HG03342 (cell line): ENCODE results near the gene SP3.

ENCODE experiments used
- ATAC-seq: cut with Tn5 transposase; IDR thresholded peaks from one replicate; pipeline ENCODE4 v1.9.1; 2021; ENCODE audit warnings: mild to moderate bottlenecking, moderate library complexity; ENCODE audit not compliant: unreplicated experiment

SP3 gene

DNA sequence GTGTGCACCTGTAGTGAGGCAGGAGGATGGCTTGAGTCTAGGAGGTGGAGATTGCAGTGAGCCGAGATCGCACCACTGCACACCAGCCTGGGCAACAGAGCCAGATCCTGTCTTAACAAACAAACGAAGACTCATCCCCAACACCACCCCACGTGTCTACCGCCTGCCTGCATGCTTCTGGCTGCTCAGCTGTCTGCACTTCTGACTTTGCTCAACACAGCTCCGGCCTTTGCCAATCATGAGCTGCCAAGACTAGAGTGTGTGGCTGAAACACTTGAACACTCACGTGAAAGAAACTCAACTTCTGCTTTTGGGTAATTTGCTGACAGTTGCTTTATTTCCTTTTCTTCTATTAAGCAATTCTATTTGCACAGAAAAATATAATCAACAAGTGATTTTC lies 32.1 kb upstream of the SP3 start:
- ATAC-seq = peak; percentile 85

DNA sequence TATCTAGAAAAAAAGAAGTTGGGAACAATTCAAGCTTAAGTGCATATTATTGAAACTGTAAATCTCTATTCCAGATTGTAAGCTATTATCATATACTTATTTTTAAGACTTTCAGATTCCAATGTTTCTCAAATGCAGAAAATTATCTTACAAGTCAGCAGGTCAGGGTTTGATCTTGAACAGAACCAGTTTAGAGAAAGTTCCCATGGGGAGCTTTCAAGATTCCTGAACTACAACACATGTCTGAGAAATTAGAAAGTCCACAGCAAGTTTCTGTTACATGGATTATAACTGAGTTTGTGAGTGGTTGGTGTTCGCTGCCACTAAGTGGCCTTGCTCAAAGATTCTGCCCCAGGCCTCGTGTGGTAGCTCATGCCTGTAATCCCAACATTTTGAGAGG lies 31.6 kb upstream of the SP3 start:
- ATAC-seq = no peak

DNA sequence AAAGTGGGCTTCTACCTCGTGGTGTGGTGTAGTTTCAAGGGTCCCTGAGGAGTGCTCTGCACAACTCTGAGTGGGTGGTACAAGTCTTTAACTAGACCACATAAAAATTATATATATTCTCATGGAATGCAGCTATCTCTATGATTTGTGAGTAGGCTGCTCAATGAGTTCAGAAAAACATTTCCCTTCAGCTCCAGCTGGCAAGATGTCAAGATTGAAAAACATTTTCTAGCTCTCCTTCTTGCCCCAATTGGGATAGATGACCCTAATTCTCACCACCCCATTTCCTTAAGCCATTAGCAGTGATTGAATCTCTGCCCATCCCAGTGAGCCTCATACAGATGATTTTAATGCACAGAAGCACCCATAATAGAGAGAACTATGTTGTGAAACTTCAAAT lies 28.3 kb upstream of the SP3 start:
- ATAC-seq = no peak

DNA sequence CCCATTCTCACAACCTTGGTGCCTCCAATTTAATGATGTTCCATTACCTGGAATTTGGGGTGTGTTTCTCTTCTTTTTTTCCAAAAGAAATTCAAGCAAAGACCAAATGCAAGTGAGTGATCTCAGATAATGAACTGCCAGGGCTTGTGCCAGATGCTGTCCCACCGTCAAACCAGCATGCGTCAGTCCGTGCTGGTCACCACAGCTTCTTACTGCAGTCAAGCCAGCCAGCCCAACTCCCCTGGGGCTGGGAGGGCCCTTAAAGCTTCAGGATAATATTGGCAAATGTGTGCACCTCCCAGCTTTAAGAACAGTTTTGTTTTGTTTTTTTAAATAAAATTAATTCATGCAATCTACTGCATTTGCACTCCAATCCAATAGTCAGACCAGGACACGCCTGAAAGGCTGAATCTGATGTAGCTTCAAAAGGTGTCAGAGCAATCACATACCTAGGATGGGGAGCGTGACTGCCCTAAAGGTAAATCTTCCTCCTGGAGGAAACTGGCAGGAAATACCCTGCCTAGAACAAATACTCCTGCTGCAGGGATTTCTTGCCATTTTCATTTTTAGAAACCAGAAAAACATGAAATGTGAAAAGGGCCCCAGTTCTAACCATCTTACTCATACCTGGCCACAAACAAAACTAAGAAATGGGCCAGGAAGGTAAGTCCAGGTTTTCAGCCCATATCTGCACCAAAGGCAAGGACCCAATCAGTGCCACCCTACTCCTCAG lies 26.8 kb upstream of the SP3 start:
- no peak for ATAC-seq

DNA sequence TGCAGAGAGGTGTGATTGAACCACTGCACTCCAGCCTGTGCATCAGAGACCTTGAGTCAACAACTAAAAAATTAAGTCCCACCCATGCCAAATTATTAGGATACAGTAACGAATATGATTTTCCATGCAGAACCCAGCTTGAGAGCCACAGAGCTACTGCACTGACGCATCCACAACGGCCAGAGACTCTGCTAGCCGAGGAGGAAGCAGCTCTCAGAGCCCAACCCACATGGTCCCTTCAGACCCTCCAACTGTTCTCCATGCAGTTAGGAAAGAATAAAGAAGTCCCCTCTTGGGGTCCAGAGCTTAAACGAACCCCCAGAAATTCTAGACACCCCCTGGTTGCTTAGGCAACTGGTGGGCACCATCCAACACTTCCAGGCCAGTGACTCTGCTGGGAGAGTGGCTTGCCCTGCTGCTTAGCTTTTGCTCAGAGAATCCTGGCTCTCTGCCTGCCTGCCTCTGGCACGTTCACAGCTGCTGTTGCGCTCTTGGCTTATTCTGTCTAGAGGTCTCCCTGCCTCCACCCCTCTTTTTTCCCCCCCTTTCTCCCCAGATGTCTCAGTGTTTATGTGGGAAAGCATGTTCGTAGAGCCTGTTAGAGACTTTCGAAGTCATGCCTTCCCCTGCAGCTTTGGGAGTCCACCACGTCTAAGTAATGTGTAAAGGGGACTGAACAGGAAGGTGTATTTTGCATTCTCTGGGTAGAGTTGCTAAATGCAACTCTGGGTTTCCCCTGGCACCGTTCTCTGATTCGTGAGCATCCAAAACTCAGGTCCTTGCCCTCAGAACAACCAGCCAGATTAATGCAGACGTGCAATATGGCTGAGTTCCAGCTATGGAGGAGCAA lies 26.0 kb upstream of the SP3 start:
- peak; percentile 44 for ATAC-seq

DNA sequence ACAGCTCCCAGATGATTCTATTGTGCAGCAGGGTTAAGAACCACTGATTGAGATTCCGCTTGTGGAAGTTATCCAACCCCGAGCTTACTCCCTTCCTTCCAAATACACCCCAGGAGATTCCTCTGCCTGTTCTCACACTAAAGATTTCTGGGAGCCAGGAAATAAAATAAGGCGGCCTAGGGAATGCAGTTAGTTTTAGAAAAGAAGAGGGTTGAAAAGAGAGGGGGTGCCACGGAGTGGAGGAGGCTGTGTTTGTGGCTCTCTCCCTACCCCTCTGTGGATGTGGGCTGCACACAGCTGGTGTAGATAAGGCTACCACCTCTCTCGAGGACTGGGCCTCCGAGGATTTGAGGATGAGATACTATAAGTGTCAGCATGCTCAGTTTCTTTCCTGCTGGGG lies 25.1 kb upstream of the SP3 start:
- ATAC-seq = no peak

DNA sequence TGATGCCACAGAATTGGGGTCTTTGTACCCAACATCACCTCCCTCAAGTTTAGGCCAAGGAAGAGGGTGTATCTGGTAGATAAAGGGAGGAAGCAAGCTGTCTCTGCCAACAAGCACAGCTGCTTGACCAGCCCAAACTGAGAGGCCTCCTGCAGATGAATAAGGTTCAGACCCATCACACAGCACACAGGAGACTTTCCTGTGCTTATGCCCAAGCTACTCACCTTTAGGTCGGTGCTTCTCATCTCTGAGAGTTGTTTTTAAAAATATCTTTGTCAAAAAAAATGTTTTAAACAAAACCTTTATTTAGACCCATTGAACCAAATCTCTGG lies 24.7 kb upstream of the SP3 start:
- ATAC-seq = no peak

DNA sequence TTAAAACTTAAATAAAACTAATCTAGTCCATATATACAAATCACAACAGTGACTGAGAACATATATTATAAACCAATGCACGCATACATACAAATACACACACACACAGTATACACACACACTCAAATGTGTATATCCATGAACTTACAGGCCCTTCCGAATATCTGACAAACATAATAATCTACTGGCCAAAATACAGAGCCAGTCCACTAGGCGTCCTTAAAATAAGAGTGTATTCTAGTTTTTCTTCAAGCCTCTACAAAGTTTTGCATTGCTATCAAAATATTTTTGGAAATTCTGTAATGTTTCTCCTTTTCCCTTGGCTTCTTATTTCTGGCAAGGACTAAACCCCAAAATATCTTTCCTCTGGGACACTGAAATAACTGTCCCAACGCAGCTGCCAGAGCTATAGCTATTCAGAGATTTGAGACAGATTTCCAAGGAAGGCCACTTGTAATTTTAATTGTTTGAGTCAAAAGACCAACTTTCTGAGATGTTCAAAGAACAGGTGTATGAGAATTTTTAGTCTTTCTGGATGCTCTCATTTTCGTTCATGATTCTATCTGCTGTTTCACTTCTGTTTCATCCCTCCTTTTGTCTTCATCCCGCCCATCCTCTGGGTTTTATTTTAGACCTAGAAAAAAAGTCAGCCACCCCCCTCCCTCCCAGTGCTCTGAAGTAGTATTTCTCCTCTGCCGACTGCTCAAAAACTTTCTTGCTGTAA lies 24.1 kb upstream of the SP3 start:
- ATAC-seq = no peak

DNA sequence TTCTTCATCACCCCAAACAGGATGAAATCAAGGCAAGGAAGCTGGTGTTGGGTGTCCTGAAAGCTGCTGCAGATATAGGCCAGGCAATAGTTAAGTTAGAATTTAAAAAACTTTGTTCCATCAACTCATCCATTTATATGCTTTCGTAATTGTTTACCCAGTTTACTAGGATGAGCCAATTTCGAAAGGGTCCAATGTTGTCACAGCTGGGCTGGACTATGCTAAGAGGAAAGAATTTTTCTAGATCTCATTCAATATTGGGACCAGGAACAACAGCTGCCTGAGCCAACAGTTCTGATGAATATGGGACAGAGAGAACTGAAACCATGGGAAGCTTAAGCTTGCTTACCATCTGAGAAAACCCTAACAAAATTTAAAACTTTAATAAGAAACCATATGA lies 21.6 kb upstream of the SP3 start:
- ATAC-seq = no peak

DNA sequence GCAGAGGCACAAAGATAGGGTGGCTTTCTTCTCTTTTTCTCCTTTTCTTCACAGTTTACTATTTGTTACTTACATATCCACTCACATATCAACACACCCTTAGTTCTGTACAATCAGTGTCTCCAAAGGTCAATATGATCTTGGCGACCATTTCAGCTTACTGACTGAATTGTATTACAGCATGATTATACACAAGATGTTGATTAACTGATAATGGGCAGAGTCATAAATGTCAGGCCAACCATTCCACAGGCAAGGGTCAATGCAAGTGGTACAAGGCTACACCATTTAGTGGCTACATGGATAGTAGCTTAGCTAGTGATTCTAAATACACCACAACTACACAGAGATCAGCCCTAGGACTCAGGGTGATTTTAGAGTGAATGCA lies 20.4 kb upstream of the SP3 start:
- ATAC-seq = no peak

DNA sequence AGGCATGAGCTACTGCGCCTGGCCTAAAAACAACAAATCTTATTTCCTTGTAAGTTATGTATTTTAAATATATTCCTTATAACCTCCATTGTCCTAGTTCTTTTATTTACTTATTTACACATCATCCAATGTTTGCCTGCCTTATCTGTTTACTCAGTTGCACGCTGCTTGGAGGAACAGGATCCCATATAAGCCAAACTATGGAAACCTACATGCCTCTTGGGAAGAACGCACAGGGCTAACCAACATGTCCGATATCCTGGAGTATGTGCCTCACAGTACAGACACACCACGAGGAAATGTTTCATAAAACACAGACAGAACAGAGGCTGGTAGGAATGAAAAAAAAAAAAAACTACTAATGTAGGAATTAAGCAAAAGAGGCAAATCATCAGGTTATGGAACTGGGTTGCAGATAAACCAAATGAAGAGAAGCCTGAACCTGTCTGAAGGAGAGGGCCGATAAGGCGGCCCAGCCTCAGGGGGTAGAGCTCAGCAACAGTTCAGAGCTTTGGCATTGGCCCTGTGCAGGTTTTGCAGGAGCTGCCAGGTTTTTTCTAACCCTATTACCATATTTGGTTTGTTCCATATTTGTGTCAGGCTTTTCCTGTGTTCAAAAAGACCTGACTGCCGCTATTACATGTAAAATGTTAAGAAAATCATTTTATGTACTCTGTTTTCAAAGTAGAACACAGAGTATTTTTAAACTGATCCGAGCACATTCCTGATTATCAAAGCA lies 19.9 kb upstream of the SP3 start:
- ATAC-seq = no peak

DNA sequence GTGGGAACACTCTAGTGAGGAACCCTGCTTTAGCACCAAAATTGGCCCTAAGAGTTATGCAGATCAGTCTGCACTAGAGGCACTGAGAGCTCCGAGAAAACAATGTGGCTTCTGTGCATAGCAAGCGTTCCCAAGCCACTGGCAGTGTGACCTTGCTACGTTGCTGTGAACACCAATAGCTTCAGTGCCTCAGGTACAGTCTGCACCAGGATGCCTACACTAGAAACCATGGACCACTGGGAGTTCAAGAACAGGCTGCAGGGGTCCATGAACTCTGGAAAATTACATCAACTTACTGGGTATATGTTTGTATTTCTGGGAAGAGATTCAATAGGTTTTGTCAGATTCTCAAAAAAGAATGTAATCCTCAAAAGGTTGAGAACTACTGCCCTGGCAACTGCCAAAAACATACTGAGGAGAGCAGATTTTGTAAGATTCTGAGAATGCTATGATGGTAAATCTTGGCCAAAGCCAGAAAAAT lies 18.3 kb upstream of the SP3 start:
- ATAC-seq = no peak

DNA sequence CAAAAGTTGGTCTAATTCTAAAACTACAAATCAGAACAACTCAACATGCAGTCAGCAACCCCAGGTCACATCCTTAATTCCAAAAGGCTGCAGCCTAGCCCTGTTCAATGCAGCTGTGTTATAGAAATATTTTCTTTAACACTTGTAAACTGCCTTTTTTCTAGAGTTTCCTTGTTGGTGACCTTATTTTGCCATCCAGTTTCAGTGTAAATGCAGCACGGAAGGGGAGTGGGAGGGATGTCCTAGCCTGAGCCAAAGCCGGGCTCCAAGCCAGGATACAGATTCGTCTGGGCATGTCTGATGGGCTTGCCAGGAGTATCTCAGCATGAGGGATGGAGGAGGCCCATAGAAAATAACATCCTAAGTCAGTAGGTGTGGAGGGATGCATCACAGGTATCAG lies 17.7 kb upstream of the SP3 start:
- ATAC-seq = no peak

DNA sequence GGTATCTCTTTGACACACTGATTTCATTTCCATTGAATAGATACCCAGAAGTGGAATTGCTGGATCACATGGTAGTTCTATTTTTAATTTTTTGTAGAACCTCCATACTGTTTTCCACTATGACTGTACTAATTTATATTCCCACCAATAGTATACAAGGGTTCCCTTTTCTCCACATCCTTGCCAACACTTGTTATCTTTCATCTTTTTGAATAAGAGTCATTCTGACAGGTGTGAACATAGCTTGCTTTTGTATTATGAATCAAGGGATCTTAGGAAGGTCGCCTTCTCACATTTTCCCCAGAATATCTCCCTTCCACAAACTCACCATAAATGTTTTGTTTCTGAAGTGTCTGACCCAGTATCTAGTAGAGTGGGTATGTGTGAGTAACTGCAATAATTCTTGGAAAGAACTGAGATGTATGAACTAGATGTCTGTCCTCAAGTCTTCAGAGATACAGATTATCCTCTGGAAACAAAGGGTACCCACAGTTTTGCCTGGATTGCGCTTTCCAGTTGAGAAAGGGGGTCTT lies 17.1 kb upstream of the SP3 start:
- ATAC-seq = no peak

DNA sequence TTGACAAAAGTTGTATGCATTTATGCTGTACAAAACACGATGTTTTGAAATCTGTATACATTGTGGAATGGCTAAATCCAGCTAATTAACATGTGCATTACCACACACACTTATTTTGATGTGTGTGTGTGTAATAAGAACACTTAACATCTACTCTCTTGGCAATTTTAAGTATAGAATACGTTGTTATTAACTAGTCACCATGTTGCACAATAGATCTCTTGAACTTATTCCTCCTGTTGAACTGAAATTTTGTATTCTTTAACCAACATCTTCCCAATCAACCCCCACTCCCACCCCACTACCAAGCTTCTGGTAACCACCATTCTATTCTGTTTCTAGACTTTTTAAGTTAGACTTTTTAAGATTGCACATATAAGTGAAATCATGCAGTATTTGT lies 16.3 kb upstream of the SP3 start:
- ATAC-seq = no peak

DNA sequence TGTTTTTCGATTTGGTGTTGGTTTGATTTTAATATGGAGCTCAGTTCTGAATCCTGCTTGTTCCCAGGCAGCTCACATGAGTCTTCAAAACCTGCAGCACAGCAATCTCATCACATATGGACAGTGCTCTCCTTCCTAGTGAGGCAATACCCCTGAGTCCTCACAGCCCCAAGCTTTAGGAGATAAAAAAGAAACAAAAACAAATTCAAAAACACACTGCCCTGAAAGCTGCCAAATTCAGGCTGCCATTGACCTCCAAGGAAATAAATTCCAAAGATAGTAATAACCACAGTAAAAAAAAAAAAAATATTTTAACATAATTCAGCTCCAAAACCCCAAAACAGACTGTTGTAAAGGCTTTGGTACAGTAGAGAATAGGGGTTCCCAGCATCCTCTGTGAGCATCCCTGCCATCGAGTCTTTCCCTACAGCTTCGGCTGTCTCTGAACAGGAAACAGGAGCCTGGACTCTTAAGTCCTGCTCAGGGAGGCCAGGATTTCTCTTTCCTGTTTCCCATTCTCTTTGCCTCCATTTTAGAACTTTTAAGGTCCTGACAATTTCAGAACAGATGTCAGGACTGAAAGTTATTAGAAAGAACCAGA lies 14.7 kb upstream of the SP3 start:
- ATAC-seq = no peak

DNA sequence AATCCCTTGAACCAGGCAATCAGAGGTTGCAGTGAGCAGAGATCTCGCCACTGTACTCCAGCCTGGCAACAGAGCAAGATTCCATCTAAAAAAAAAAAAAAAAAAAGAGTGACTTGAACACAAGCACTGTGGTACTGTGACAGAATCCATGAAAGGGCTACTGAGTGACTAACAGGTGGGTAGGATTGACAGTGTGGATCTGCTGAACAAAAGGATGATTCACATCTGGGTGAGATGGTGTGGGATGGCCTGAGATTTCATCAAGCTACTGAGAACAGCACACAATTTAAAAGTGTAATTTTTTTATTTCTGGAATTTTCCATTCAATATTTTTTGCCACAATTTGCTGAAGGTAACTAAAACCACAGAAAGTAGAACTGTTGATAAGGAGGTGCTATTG lies 13.3 kb upstream of the SP3 start:
- no peak for ATAC-seq

DNA sequence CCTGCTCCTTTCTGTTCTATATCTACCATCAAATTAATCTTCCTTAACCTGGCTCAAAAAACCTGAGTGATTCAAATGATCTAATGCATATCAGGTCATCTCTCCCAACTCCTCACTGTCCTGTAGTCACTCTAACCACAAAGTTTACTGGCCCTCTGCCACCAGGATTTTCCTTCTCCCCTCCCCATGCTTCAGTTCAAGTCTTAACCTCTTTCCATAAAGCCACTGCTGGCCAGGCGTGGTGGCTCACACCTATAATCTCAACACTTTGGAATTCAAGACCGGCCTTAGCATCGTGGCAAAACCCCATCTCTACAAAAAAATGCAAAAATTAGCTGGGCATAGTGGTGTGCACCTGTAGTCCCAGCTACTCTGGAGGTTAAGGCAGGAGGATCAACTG lies 7.5 kb upstream of the SP3 start:
- no peak for ATAC-seq

DNA sequence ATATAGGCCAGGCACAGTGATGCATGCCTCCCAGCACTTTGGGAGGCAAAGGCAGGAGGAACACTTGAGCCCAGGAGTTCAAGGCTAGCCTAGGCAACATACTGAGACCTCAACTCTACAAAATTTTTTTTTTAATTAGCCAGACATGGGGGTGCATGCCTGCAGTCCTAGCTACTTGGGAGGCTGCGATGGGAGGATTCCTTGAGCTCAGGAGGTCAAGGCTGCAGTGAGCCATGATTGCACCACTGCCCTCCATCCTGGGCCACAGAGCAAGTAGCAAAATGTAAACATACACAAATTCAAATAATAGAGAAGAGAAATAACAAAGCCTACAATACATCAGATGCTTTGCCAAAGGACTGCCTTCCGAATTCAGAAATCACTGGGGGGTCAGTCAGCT lies 7.0 kb upstream of the SP3 start:
- no peak for ATAC-seq

DNA sequence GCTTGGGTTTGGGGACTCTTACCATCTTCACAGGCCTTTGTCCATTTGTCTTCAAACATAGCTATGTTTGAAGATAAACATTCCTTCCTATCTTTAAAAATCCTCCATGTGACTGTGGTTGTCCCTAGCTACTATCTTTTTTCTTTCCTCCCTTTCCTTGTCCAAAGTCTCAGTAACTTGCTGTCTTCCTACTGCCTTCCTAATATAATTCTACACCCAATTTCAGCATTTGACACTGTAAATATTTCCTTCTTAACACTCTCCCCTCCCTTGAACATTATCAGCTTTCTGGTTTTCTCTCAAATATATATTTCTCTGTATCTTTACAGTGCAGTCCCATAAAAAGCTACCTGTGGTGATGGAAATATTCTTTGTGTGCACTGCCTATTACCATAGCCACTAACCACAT lies 5.3 kb upstream of the SP3 start:
- ATAC-seq = no peak

DNA sequence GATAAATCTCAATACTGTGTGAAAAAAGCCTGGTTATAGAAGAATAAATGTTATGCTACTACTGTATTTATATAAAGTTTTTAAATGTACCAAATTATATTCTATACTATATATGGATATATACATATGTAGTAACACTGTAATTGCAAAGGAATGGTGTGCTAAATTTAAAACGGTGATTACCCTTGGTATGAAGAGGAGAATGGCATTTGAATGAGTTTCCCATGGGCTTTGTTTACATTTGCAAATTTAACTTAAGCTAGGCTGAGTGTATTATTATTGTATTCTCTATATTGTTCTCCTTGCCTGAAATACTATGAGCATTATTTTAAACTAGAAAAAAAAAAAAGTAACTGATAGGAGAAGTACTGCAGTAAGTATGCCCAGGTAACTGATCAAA lies 4.7 kb upstream of the SP3 start:
- ATAC-seq = no peak
